Mammary epithelial cell (primary cell): ENCODE data around the gene DDR2.

ENCODE experiments used
- EZH2 ChIP-seq: IDR thresholded peaks from 2 replicates; pipeline ENCODE4 v1.6.1; 2012; ENCODE audit warnings: low read length, inconsistent platforms, borderline replicate concordance
- TF ChIP-seq, protein P1 (sequence below), 2 donors: IDR thresholded peaks in 1 of 2; conservative IDR thresholded peaks in 1 of 2; 2 replicates each; pipeline ENCODE4 v1.5.1; 2011 to 2012; ENCODE audit warnings: inconsistent platforms in 2 of 2, low read length in 2 of 2, mild to moderate bottlenecking in 2 of 2, control low read depth in 1 of 2, low read depth in 1 of 2; ENCODE audit not compliant: insufficient read depth in 1 of 2; ENCODE audit errors: extremely low read depth in 1 of 2

DNA sequence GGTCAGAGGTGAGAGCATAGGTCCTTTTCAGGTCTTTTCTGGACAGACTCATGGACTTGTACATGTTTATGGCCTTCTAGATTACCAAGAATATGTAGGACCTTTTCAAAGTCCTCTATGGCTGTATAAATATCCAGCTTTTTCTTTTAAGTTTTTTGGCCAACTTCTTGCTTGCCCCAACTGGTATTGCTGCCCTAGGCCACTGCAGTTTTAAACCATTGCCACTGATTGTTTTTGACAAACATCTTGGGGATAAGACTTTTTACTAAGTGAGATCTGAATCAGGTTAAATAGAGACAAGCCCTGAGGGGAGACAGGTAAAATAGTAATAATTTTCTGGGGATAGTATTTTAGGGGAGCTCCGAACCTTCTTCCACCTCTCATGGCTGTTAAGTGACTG lies 14.8 kb upstream of the DDR2 start:
- TF ChIP-seq, protein P1, sequence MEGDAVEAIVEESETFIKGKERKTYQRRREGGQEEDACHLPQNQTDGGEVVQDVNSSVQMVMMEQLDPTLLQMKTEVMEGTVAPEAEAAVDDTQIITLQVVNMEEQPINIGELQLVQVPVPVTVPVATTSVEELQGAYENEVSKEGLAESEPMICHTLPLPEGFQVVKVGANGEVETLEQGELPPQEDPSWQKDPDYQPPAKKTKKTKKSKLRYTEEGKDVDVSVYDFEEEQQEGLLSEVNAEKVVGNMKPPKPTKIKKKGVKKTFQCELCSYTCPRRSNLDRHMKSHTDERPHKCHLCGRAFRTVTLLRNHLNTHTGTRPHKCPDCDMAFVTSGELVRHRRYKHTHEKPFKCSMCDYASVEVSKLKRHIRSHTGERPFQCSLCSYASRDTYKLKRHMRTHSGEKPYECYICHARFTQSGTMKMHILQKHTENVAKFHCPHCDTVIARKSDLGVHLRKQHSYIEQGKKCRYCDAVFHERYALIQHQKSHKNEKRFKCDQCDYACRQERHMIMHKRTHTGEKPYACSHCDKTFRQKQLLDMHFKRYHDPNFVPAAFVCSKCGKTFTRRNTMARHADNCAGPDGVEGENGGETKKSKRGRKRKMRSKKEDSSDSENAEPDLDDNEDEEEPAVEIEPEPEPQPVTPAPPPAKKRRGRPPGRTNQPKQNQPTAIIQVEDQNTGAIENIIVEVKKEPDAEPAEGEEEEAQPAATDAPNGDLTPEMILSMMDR (conservative IDR thresholded peaks at IDR 0.05 in 1 of 2, IDR thresholded peaks at IDR 0.05 in 1 of 2; ENCODE audit: extremely low read depth in 1 of 2, insufficient read depth in 1 of 2, low read depth in 1 of 2, low read length in 2 of 2): no peak
- TF ChIP-seq EZH2: no peak
